ENCODE measurements around the gene TRIM66.

Gene TRIM66

GRCh38 chr11:8658321-8659057 is 24.0 kb downstream of the TRIM66 start:
- H3K4me3 ChIP-seq (ENCODE audit: low read depth, low read length), result no peak overlapping the region
- TF ChIP-seq CTCF (conservative IDR thresholded peaks at IDR 0.05; ENCODE audit: low read depth, low read length), result no peak
- peak; percentile 42 for DNase-seq (ENCODE audit: low read depth)

- no peak overlapping the region for H3K4me3 ChIP-seq (ENCODE audit: low read depth, low read length)
- no peak for TF ChIP-seq CTCF (conservative IDR thresholded peaks at IDR 0.05; ENCODE audit: low read depth, low read length)
These were observed 26.2 kb downstream of the TRIM66 start for GRCh38 chr11:8656291-8656690.

GRCh38 chr11:8654503-8654902 is 28.0 kb downstream of the TRIM66 start:
- no peak for TF ChIP-seq CTCF (conservative IDR thresholded peaks at IDR 0.05; ENCODE audit: low read depth, low read length)
- no peak for DNase-seq (ENCODE audit: low read depth)

More at GRCh38 chr11:8656291-8656690, 26.2 kb downstream of the TRIM66 start:
- DNase-seq (ENCODE audit: low read depth), result no peak

GRCh38 chr11:8652140-8652539 is 30.3 kb downstream of the TRIM66 start:
- no peak for TF ChIP-seq CTCF (conservative IDR thresholded peaks at IDR 0.05; ENCODE audit: low read depth, low read length)
- peak; percentile 56 for DNase-seq (ENCODE audit: low read depth)
- H3K4me3 ChIP-seq (ENCODE audit: low read depth, low read length), result no peak overlapping the region

More at GRCh38 chr11:8654503-8654902, 28.0 kb downstream of the TRIM66 start:
- no peak overlapping the region for H3K4me3 ChIP-seq (ENCODE audit: low read depth, low read length)

GRCh38 chr11:8650401-8650990 is 32.0 kb downstream of the TRIM66 start:
- H3K4me3 ChIP-seq (ENCODE audit: low read depth, low read length), result no peak overlapping the region
- no peak for TF ChIP-seq CTCF (conservative IDR thresholded peaks at IDR 0.05; ENCODE audit: low read depth, low read length)
- DNase-seq (ENCODE audit: low read depth), result no peak

GRCh38 chr11:8649361-8649760 is 33.1 kb downstream of the TRIM66 start:
- no peak overlapping the region for H3K4me3 ChIP-seq (ENCODE audit: low read depth, low read length)
- peak; percentile 29 for DNase-seq (ENCODE audit: low read depth)
- TF ChIP-seq CTCF (conservative IDR thresholded peaks at IDR 0.05; ENCODE audit: low read depth, low read length), result no peak

GRCh38 chr11:8646873-8647272 is 35.6 kb downstream of the TRIM66 start:
- DNase-seq (ENCODE audit: low read depth), result no peak
- TF ChIP-seq CTCF (conservative IDR thresholded peaks at IDR 0.05; ENCODE audit: low read depth, low read length), result no peak
- H3K4me3 ChIP-seq (ENCODE audit: low read depth, low read length), result no peak overlapping the region

Measured in choroid plexus epithelial cell (primary cell).